Kidney (tissue), 22 donors: ENCODE measurements around the gene OR7A10. TPM values are rescaled to one million over a fixed set of nuclear protein-coding genes. Genes with fewer than 3 reads are reported as not detected.

Experiments used
- DNase-seq, 5 donors: peaks; one replicate each; pipeline ENCODE4 v3.0.0-alpha.2; 2013 to 2020
- FAIRE-seq: peaks from 2 replicates; lab custom pipeline; 2012; peaks lifted over from hg19 to GRCh38; lab: Jason Lieb, UNC
- H3K27ac ChIP-seq, 2 donors: one replicate each; pipeline ENCODE4 v1.7.0; 2013; ENCODE audit warnings: low read depth in 2 of 2, low read length in 2 of 2, inconsistent platforms in 1 of 2
- H3K27me3 ChIP-seq: one replicate; pipeline ENCODE4 v1.7.1; 2013; ENCODE audit warnings: low read length, inconsistent platforms; ENCODE audit not compliant: control insufficient read depth, insufficient read depth
- H3K36me3 ChIP-seq, 3 donors: one replicate each; pipeline versions ENCODE4 v1.7.0 to v1.7.1; 2013; ENCODE audit warnings: low read length in 3 of 3, control low read depth in 1 of 3, inconsistent platforms in 1 of 3; ENCODE audit not compliant: insufficient read depth in 3 of 3, control insufficient read depth in 2 of 3
- H3K4me1 ChIP-seq, 3 donors: one replicate each; pipeline versions ENCODE4 v1.7.0 to v1.7.1; 2013; ENCODE audit warnings: low read length in 3 of 3, inconsistent platforms in 1 of 3, low read depth in 1 of 3; ENCODE audit not compliant: control insufficient read depth in 2 of 3, insufficient read depth in 2 of 3
- H3K4me3 ChIP-seq, 3 donors: one replicate each; pipeline versions ENCODE4 v1.7.0 to v1.8.1; 2013; ENCODE audit warnings: low read length in 3 of 3, control low read depth in 1 of 3, inconsistent platforms in 1 of 3
- H3K9ac ChIP-seq, 3 donors: one replicate each; pipeline versions ENCODE4 v1.7.0 to v1.7.1; 2013; ENCODE audit warnings: low read length in 3 of 3, control low read depth in 1 of 3, inconsistent platforms in 1 of 3
- H3K9me3 ChIP-seq, 3 donors: one replicate each; pipeline versions ENCODE4 v1.7.0 to v1.7.1; 2013; ENCODE audit warnings: low read length in 3 of 3, control low read depth in 1 of 3, inconsistent platforms in 1 of 3; ENCODE audit not compliant: control insufficient read depth in 2 of 3, insufficient read depth in 1 of 3
- intact Hi-C: fragments of 100-400 bp; cut with DNase I; formaldehyde crosslinking; loops from one replicate; pipeline ENCODE4 v1.11.1; 2022
- long read RNA-seq, 10 donors: library from polyadenylated mRNA in 1 of 10; unstranded in 1 of 10; transcript quantifications; one replicate each; pipeline ENCODE4 v2.0.0 and lab custom pipeline, GENCODE V29; 2021 to 2026
- polyA plus RNA-seq: library from polyadenylated mRNA; stranded (reverse); fragments of 350-450 nt; fragmentation: Illumina TruSeq; extraction: RNeasy Lipid Tissue Mini Kit (QIAGEN cat#74804); gene quantifications from one replicate; pipeline ENCODE4 v1.2.3, GENCODE V29; 2014; ENCODE audit warnings: low read depth, low replicate concordance; ENCODE audit not compliant: insufficient read depth
- total RNA-seq: library from RNA; stranded (reverse); fragmentation: NEBNext Ultra II Directional; extraction: Animal tissue kit (Norgen Biotek cat#: 25700); gene quantifications from one replicate; pipeline ENCODE4 v1.2.1, GENCODE V29; 2021
- TF ChIP-seq, protein P1 (sequence below): IDR thresholded peaks from 3 replicates; pipeline ENCODE4 v1.5.1; 2012; ENCODE audit warnings: mild to moderate bottlenecking, moderate library complexity, borderline replicate concordance; ENCODE audit not compliant: insufficient read depth; ENCODE audit errors: extremely low read depth
- donor health status: control.
- donor health status: control.
- donor health status: control.
- donor health status: control.
- donor health status: control.
- donor health status: DM: yes; HTN: yes; CAD: no.
- donor health status: Normal renal cell carcinoma (clear cell type).

Gene OR7A10
- not detected for total RNA-seq
- polyA plus RNA-seq = not detected
- long read RNA-seq, donor 1 = 0 reads
- long read RNA-seq, donor 2 = 0 reads
- long read RNA-seq, donor 3 = 0 reads
- long read RNA-seq, donor 4 = 0 reads
- long read RNA-seq, donor 5 = 0 reads
- long read RNA-seq, donor 6 = 0 reads
- long read RNA-seq, donor 7 = 0 reads
- long read RNA-seq, donor 8 = 0 reads
- long read RNA-seq, donor 9 = 0 reads
- long read RNA-seq, donor 10 = 0 reads

DNA sequence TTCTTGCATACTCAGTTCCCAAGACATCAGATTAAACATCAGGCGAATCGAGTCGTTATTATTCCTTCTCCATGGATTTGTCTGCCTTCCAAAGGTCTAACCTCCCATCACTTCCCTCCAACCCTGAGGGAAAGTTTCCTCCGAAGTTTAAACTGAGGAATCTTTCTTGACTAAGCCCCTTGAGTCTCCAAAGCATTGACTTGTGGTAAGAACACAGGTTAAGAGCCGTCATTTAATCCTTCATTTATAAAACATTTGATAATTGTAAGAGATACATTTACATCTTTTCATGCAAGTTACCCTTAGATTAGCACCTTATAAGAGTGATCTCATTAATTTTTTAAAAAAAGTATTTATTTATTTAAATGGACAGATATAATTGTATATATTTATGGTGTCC lies at the start of gene OR7A10:
Gene OR7A10, minus strand, starts transcription at position 101 of the 400 bp plus-strand sequence. CDS start 7,045 bp downstream, outside the sequence.
- H3K9ac ChIP-seq = no peak within 1 kb of the TSS
- TF ChIP-seq, protein P1, sequence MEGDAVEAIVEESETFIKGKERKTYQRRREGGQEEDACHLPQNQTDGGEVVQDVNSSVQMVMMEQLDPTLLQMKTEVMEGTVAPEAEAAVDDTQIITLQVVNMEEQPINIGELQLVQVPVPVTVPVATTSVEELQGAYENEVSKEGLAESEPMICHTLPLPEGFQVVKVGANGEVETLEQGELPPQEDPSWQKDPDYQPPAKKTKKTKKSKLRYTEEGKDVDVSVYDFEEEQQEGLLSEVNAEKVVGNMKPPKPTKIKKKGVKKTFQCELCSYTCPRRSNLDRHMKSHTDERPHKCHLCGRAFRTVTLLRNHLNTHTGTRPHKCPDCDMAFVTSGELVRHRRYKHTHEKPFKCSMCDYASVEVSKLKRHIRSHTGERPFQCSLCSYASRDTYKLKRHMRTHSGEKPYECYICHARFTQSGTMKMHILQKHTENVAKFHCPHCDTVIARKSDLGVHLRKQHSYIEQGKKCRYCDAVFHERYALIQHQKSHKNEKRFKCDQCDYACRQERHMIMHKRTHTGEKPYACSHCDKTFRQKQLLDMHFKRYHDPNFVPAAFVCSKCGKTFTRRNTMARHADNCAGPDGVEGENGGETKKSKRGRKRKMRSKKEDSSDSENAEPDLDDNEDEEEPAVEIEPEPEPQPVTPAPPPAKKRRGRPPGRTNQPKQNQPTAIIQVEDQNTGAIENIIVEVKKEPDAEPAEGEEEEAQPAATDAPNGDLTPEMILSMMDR = no peak
- intact Hi-C loops = no loop called here
- H3K4me3 ChIP-seq = no peak within 1 kb of the TSS
- no peak within 1 kb of the TSS for H3K27ac ChIP-seq
- H3K9me3 ChIP-seq = no peaks in the 10 kb centered on the region
- H3K27me3 ChIP-seq = no peaks in the 10 kb centered on the region
- no peak for DNase-seq
- no peaks in the 10 kb centered on the region for H3K4me1 ChIP-seq
- H3K36me3 ChIP-seq = no peaks in the 10 kb centered on the region
- FAIRE-seq = no peak

DNA sequence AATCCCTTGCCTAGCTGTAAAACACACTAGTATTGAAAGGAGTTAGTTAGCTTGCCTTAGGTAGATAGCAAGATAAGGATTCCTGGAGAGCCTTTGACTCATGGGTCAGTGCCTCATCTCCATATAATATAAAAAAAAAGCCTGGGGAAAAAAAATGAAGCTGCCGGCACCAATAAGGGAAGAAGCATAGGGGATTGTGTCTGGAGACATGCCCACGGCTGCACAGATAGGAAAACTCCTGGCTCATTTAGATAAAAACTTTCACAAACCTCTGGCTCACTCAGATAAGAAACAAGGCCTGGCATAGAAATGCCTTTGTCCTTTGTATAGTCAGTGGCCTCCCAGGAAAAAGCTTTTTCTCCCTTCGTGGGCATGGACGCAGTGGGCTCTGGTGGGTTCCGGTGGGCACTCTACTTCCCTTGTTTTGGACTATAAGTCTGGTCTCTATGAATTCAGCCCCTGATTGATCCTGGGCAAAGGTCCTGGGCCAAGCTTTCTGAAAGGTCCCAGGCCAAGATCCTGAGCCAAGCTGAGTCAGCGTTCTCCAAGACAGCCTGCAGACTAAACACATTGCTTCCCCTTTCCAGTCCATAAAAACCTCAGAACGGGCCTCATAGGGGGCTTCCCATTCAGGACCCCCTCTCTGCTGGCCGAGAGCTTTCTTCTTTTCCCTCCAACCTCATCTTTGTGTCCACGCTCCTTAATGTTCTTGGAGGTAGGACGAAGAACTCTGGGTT lies 42.1 kb upstream of the OR7A10 start:
- H3K9ac ChIP-seq = no peak overlapping the region
- FAIRE-seq = no peak
- no peak for DNase-seq
- peak overlapping the region in 1 of 2 donors; percentile 30 for H3K27ac ChIP-seq
- intact Hi-C loops = no loop called here
- TF ChIP-seq, protein P1 = no peak
- H3K4me3 ChIP-seq = no peak overlapping the region
- H3K27me3 ChIP-seq = no peaks in the 10 kb centered on the region
- no peaks in the 10 kb centered on the region for H3K36me3 ChIP-seq
- H3K4me1 ChIP-seq = no peaks in the 10 kb centered on the region
- H3K9me3 ChIP-seq = no peaks in the 10 kb centered on the region

DNA sequence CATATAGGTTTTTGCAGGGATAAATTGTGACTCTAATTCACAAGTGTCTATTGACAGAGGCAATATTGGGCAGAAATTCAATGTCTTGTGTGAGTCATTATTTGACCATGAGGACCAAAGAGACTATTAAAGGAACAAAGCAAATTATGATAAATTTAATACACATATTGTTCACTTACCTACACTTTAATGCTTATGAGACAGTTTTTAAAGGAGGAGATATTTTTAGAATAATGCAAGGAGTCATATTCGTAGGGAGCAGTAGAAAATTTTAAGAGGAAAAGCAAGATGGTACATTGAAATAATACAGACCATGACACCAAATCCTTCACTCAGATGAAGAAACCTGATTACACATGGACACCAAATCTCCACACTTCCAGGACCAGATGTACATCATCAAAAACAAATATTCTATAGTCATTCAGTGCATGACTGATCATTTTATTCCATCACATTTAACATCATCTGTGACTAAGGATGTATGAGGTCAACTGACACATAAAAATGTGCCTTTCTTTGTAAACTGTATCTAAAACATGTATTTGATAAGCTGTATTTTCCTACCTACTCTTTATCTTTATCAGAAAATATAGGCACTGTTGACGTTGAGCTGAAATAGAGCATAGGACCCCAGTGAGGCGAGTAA lies 41.4 kb upstream of the OR7A10 start:
- H3K27me3 ChIP-seq = no peaks in the 10 kb centered on the region
- TF ChIP-seq, protein P1 = no peak
- no peaks in the 10 kb centered on the region for H3K9me3 ChIP-seq
- FAIRE-seq (no peak), DNase-seq (no peak)
- intact Hi-C loops = no loop called here
- no peak overlapping the region for H3K9ac ChIP-seq
- H3K4me3 ChIP-seq = no peak overlapping the region
- H3K27ac ChIP-seq = no peak overlapping the region
- H3K4me1 ChIP-seq = no peaks in the 10 kb centered on the region
- no peaks in the 10 kb centered on the region for H3K36me3 ChIP-seq
